ENCODE measurements around the gene MACROD2. TPM values are rescaled to one million over a fixed set of nuclear protein-coding genes. Genes with fewer than 3 reads are reported as not detected.

The MACROD2 gene
- polyA plus RNA-seq, 1 donor, result 5.4 TPM

GRCh38 chr20:15071085-15071808 is 1075.9 kb downstream of the MACROD2 start:
- no peaks in the 10 kb centered on the region for H3K27me3 ChIP-seq (ENCODE audit: control insufficient read depth, insufficient read depth, low read length)
- WGBS (ENCODE audit: insufficient coverage, low lambda C conversion rate), result 80% methylated on average over 1 of the region's 2 CpGs
- no peaks in the 10 kb centered on the region for H3K4me1 ChIP-seq (ENCODE audit: control insufficient read depth, insufficient read depth, low read length)
- H3K4me3 ChIP-seq (ENCODE audit: low read length), result no peak overlapping the region
- H3K9me3 ChIP-seq (ENCODE audit: control insufficient read depth, low read depth, low read length), result no peaks in the 10 kb centered on the region
- DNase-seq, result no peak
- H3K36me3 ChIP-seq (ENCODE audit: control insufficient read depth, insufficient read depth, low read length), result no peaks in the 10 kb centered on the region
- no peak overlapping the region for H3K27ac ChIP-seq (ENCODE audit: low read length)

- no peaks in the 10 kb centered on the region for H3K27me3 ChIP-seq (ENCODE audit: control insufficient read depth, insufficient read depth, low read length)
- DNase-seq, result no peak
- H3K4me3 ChIP-seq (ENCODE audit: low read length), result no peak overlapping the region
- no peaks in the 10 kb centered on the region for H3K4me1 ChIP-seq (ENCODE audit: control insufficient read depth, insufficient read depth, low read length)
- no peak overlapping the region for H3K27ac ChIP-seq (ENCODE audit: low read length)
- no peaks in the 10 kb centered on the region for H3K36me3 ChIP-seq (ENCODE audit: control insufficient read depth, insufficient read depth, low read length)
- H3K9me3 ChIP-seq (ENCODE audit: control insufficient read depth, low read depth, low read length), result no peaks in the 10 kb centered on the region
Observed at GRCh38 chr20:15072316-15072715, 1077.0 kb downstream of the MACROD2 start.

- Histone ChIP-seq H3K27ac (ENCODE audit: low read length) (no peak overlapping the region), H3K4me3 (ENCODE audit: low read length) (no peak overlapping the region), H3K4me1 (ENCODE audit: control insufficient read depth, insufficient read depth, low read length) (no peaks in the 10 kb centered on the region), H3K27me3 (ENCODE audit: control insufficient read depth, insufficient read depth, low read length) (no peaks in the 10 kb centered on the region), H3K36me3 (ENCODE audit: control insufficient read depth, insufficient read depth, low read length) (no peaks in the 10 kb centered on the region), H3K9me3 (ENCODE audit: control insufficient read depth, low read depth, low read length) (no peaks in the 10 kb centered on the region)
- 100% methylated on average over 1 of the region's 3 CpGs for WGBS (ENCODE audit: insufficient coverage, low lambda C conversion rate)
- no peak for DNase-seq
Observed at GRCh38 chr20:15075586-15075985, 1080.3 kb downstream of the MACROD2 start.

- Histone ChIP-seq H3K27ac (ENCODE audit: low read length) (no peak overlapping the region), H3K27me3 (ENCODE audit: control insufficient read depth, insufficient read depth, low read length) (no peaks in the 10 kb centered on the region), H3K9me3 (ENCODE audit: control insufficient read depth, low read depth, low read length) (no peaks in the 10 kb centered on the region), H3K4me1 (ENCODE audit: control insufficient read depth, insufficient read depth, low read length) (no peaks in the 10 kb centered on the region), H3K36me3 (ENCODE audit: control insufficient read depth, insufficient read depth, low read length) (no peaks in the 10 kb centered on the region), H3K4me3 (ENCODE audit: low read length) (no peak overlapping the region)
- DNase-seq, result no peak
- WGBS (ENCODE audit: insufficient coverage, low lambda C conversion rate), result 70% methylated on average over 1 of the region's 1 CpG
Observed at GRCh38 chr20:15076785-15077184, 1081.5 kb downstream of the MACROD2 start.

- DNase-seq, result no peak
- 100% methylated on average over 1 of the region's 6 CpGs for WGBS (ENCODE audit: insufficient coverage, low lambda C conversion rate)
Observed at GRCh38 chr20:15077733-15078250, 1082.5 kb downstream of the MACROD2 start.

GRCh38 chr20:15079594-15080340 is 1084.5 kb downstream of the MACROD2 start:
- Histone ChIP-seq H3K9me3 (ENCODE audit: control insufficient read depth, low read depth, low read length) (no peaks in the 10 kb centered on the region), H3K4me3 (ENCODE audit: low read length) (no peak overlapping the region), H3K27ac (ENCODE audit: low read length) (no peak overlapping the region), H3K4me1 (ENCODE audit: control insufficient read depth, insufficient read depth, low read length) (no peaks in the 10 kb centered on the region), H3K36me3 (ENCODE audit: control insufficient read depth, insufficient read depth, low read length) (no peaks in the 10 kb centered on the region), H3K27me3 (ENCODE audit: control insufficient read depth, insufficient read depth, low read length) (no peaks in the 10 kb centered on the region)
- DNase-seq, result no peak
- 100% methylated on average over 1 of the region's 1 CpG for whole genome bisulfite sequencing (ENCODE audit: insufficient coverage, low lambda C conversion rate)

More at GRCh38 chr20:15077733-15078250, 1082.5 kb downstream of the MACROD2 start:
- H3K9me3 ChIP-seq (ENCODE audit: control insufficient read depth, low read depth, low read length), result no peaks in the 10 kb centered on the region
- no peaks in the 10 kb centered on the region for H3K4me1 ChIP-seq (ENCODE audit: control insufficient read depth, insufficient read depth, low read length)
- no peaks in the 10 kb centered on the region for H3K27me3 ChIP-seq (ENCODE audit: control insufficient read depth, insufficient read depth, low read length)
- no peak overlapping the region for H3K27ac ChIP-seq (ENCODE audit: low read length)
- H3K4me3 ChIP-seq (ENCODE audit: low read length), result no peak overlapping the region
- H3K36me3 ChIP-seq (ENCODE audit: control insufficient read depth, insufficient read depth, low read length), result no peaks in the 10 kb centered on the region

- no CpG with 5 or more reads among the region's 1 CpG for WGBS (ENCODE audit: insufficient coverage, low lambda C conversion rate)
- Histone ChIP-seq H3K4me3 (ENCODE audit: low read length) (no peak overlapping the region), H3K9me3 (ENCODE audit: control insufficient read depth, low read depth, low read length) (no peaks in the 10 kb centered on the region), H3K27ac (ENCODE audit: low read length) (no peak overlapping the region), H3K36me3 (ENCODE audit: control insufficient read depth, insufficient read depth, low read length) (no peaks in the 10 kb centered on the region), H3K4me1 (ENCODE audit: control insufficient read depth, insufficient read depth, low read length) (no peaks in the 10 kb centered on the region), H3K27me3 (ENCODE audit: control insufficient read depth, insufficient read depth, low read length) (no peaks in the 10 kb centered on the region)
- no peak for DNase-seq
Observed at GRCh38 chr20:15081261-15081660, 1085.9 kb downstream of the MACROD2 start.

GRCh38 chr20:15091421-15092037 is 1096.2 kb downstream of the MACROD2 start:
- H3K27ac ChIP-seq (ENCODE audit: low read length), result no peak overlapping the region
- H3K9me3 ChIP-seq (ENCODE audit: control insufficient read depth, low read depth, low read length), result no peaks in the 10 kb centered on the region
- DNase-seq, result no peak
- 93% methylated on average over 2 of the region's 4 CpGs for WGBS (ENCODE audit: insufficient coverage, low lambda C conversion rate)
- H3K36me3 ChIP-seq (ENCODE audit: control insufficient read depth, insufficient read depth, low read length), result no peaks in the 10 kb centered on the region
- H3K4me1 ChIP-seq (ENCODE audit: control insufficient read depth, insufficient read depth, low read length), result no peaks in the 10 kb centered on the region
- H3K4me3 ChIP-seq (ENCODE audit: low read length), result no peak overlapping the region
- H3K27me3 ChIP-seq (ENCODE audit: control insufficient read depth, insufficient read depth, low read length), result no peaks in the 10 kb centered on the region

- Histone ChIP-seq H3K9me3 (ENCODE audit: control insufficient read depth, low read depth, low read length) (no peaks in the 10 kb centered on the region), H3K4me1 (ENCODE audit: control insufficient read depth, insufficient read depth, low read length) (no peaks in the 10 kb centered on the region), H3K36me3 (ENCODE audit: control insufficient read depth, insufficient read depth, low read length) (no peaks in the 10 kb centered on the region), H3K4me3 (ENCODE audit: low read length) (no peak overlapping the region), H3K27ac (ENCODE audit: low read length) (no peak overlapping the region), H3K27me3 (ENCODE audit: control insufficient read depth, insufficient read depth, low read length) (no peaks in the 10 kb centered on the region)
- DNase-seq, result no peak
- WGBS (ENCODE audit: insufficient coverage, low lambda C conversion rate), result no CpG with 5 or more reads among the region's 4 CpGs
Observed at GRCh38 chr20:15098351-15098750, 1103.0 kb downstream of the MACROD2 start.

GRCh38 chr20:15099130-15099529 is 1103.8 kb downstream of the MACROD2 start:
- Histone ChIP-seq H3K4me3 (ENCODE audit: low read length) (no peak overlapping the region), H3K4me1 (ENCODE audit: control insufficient read depth, insufficient read depth, low read length) (no peaks in the 10 kb centered on the region), H3K9me3 (ENCODE audit: control insufficient read depth, low read depth, low read length) (no peaks in the 10 kb centered on the region), H3K27me3 (ENCODE audit: control insufficient read depth, insufficient read depth, low read length) (no peaks in the 10 kb centered on the region), H3K36me3 (ENCODE audit: control insufficient read depth, insufficient read depth, low read length) (no peaks in the 10 kb centered on the region), H3K27ac (ENCODE audit: low read length) (no peak overlapping the region)
- no peak for DNase-seq
- WGBS (ENCODE audit: insufficient coverage, low lambda C conversion rate), result 83% methylated on average over 1 of the region's 1 CpG
